ENCODE data around the gene ZFYVE19. TPM values are rescaled to one million over a fixed set of nuclear protein-coding genes. Genes with fewer than 3 reads are reported as not detected.

ZFYVE19 gene
- polyA plus RNA-seq, 3 donors, result 8.2 to 62.9 (median 10.3) TPM

GRCh38 chr15:40790718-40791117, 16.2 kb upstream of the ZFYVE19 start:
- peaks cover 0 to 2% (median 0%) of the 10 kb centered on the region in 3 donors for H3K27me3 Mint-ChIP-seq (ENCODE audit: low read depth in 3 of 3)
- no CpG with 5 or more reads among the region's 3 CpGs for WGBS (ENCODE audit: insufficient coverage)
- H3K4me3 Mint-ChIP-seq, result no peak overlapping the region
- Histone ChIP-seq H4K20me1 (ENCODE audit: insufficient read depth, low read length) (peaks cover 59% of the 10 kb centered on the region), H3K9me3 (replicated peaks in 1 of 2; ENCODE audit: control insufficient read depth in 1 of 2, insufficient read depth in 1 of 2, low read length in 2 of 2) (no peaks in the 10 kb centered on the region), H3K27me3 (ENCODE audit: control insufficient read depth in 2 of 2, insufficient read depth in 2 of 2, low read length in 2 of 2) (no peaks in the 10 kb centered on the region), H3K4me1 (ENCODE audit: control insufficient read depth in 1 of 2, insufficient read depth in 2 of 2, low read length in 2 of 2) (peaks cover 22 to 30% of the 10 kb centered on the region in 2 donors), H2AFZ (ENCODE audit: insufficient read depth, low read depth, low read length, poor library complexity, severe bottlenecking) (no peak overlapping the region), H3K4me3 (replicated peaks in 1 of 3; ENCODE audit: low read depth in 2 of 3, low read length in 3 of 3) (no peak overlapping the region), H3K79me2 (ENCODE audit: insufficient read depth, low read length) (peaks cover 19% of the 10 kb centered on the region), H3K36me3 (replicated peaks in 1 of 2; ENCODE audit: control insufficient read depth in 1 of 2, insufficient read depth in 2 of 2, low read length in 2 of 2) (peaks cover 4 to 27% of the 10 kb centered on the region in 2 donors), H3K4me2 (replicated peaks; ENCODE audit: extremely low read depth, low read length, poor library complexity, severe bottlenecking) (no peak overlapping the region), H3K27ac (ENCODE audit: low read depth in 1 of 2, low read length in 2 of 2) (no peak overlapping the region), H3K9ac (ENCODE audit: insufficient read depth, low read length, poor library complexity, severe bottlenecking) (no peak overlapping the region)
- intact Hi-C loops (cut with micrococcal nuclease), result no loop called here
- H3K4me1 Mint-ChIP-seq, result peaks cover 34% of the 10 kb centered on the region
- no peak overlapping the region for H3K27ac Mint-ChIP-seq
- TF ChIP-seq CTCF (IDR thresholded peaks at IDR 0.05), result no peak
- H3K9me3 Mint-ChIP-seq, result no peaks in the 10 kb centered on the region
- DNase-seq, result no peak
- H3K36me3 Mint-ChIP-seq, result peaks cover 17 to 39% of the 10 kb centered on the region in 2 donors

GRCh38 chr15:40792394-40792793, 14.5 kb upstream of the ZFYVE19 start:
- Histone ChIP-seq H3K36me3 (replicated peaks in 1 of 2; ENCODE audit: control insufficient read depth in 1 of 2, insufficient read depth in 2 of 2, low read length in 2 of 2) (peaks cover 4 to 27% of the 10 kb centered on the region in 2 donors), H3K9me3 (replicated peaks in 1 of 2; ENCODE audit: control insufficient read depth in 1 of 2, insufficient read depth in 1 of 2, low read length in 2 of 2) (no peaks in the 10 kb centered on the region), H3K4me3 (replicated peaks in 1 of 3; ENCODE audit: low read depth in 2 of 3, low read length in 3 of 3) (no peak overlapping the region), H3K27ac (ENCODE audit: low read depth in 1 of 2, low read length in 2 of 2) (no peak overlapping the region), H4K20me1 (ENCODE audit: insufficient read depth, low read length) (peaks cover 52% of the 10 kb centered on the region), H3K4me2 (replicated peaks; ENCODE audit: extremely low read depth, low read length, poor library complexity, severe bottlenecking) (no peak overlapping the region), H3K27me3 (ENCODE audit: control insufficient read depth in 2 of 2, insufficient read depth in 2 of 2, low read length in 2 of 2) (no peaks in the 10 kb centered on the region), H3K4me1 (ENCODE audit: control insufficient read depth in 1 of 2, insufficient read depth in 2 of 2, low read length in 2 of 2) (peaks cover 18 to 33% of the 10 kb centered on the region in 2 donors), H3K79me2 (ENCODE audit: insufficient read depth, low read length) (peaks cover 15% of the 10 kb centered on the region), H2AFZ (ENCODE audit: insufficient read depth, low read depth, low read length, poor library complexity, severe bottlenecking) (no peak overlapping the region), H3K9ac (ENCODE audit: insufficient read depth, low read length, poor library complexity, severe bottlenecking) (no peak overlapping the region)
- DNase-seq, result no peak
- H3K4me3 Mint-ChIP-seq, result no peak overlapping the region
- WGBS (ENCODE audit: insufficient coverage), result 67% methylated on average over 1 of the region's 3 CpGs
- H3K27me3 Mint-ChIP-seq (ENCODE audit: low read depth in 3 of 3), result no peaks in the 10 kb centered on the region
- no peaks in the 10 kb centered on the region for H3K9me3 Mint-ChIP-seq
- H3K36me3 Mint-ChIP-seq, result peaks cover 16 to 34% of the 10 kb centered on the region in 2 donors
- peaks cover 36% of the 10 kb centered on the region for H3K4me1 Mint-ChIP-seq
- intact Hi-C loops (cut with micrococcal nuclease), result no loop called here
- no peak overlapping the region for H3K27ac Mint-ChIP-seq
- no peak for TF ChIP-seq CTCF (IDR thresholded peaks at IDR 0.05)

Data from CD14-positive monocyte (primary cell).